HK-2 (cell line): ENCODE data around the gene RHOF.
A peak's percentile ranks its signal among the peaks of the same experiment; 100 is the strongest.
"Not testable (repeated sequence)": the region's sequence is repeated elsewhere in the genome, so short reads cannot be mapped to it uniquely, and the experiment has no call there.

Source experiments
- DNase-seq: peaks from one replicate; pipeline ENCODE4 v3.0.0-alpha.2; 2018; ENCODE audit not compliant: unreplicated experiment

RHOF gene

DNA sequence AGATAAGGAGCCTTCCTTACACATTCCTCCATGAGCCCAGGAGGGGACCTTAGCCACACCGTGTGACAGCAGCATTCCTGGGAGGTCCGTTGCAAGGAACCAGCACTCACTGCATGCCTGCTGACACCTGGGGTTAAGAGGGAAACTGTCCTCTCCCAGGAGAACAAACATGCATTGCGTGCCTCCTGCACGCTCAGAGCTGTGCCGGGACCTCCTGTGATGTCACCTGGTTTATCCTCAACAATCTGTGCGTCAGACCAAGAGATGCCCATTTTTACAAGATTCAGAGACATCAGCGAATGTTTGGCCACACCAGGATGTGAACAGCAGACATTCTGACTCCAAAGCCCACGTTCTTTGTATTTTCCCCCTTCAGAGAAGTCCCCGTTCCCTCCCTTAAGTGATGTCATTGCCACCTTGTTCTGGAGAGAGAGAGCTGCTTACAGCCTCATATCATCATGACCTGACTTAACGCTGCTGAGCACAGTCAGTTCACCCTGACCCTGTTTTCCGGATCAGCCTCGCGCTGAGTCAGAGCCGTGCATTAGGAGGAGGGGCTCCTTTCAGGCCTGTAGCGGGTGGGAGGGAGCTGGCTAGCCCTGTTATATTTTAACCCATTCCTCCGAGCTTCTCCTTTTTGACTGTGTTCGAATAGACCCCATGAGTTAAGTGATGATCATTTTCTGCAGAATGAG lies 44.8 kb downstream of the RHOF start:
- peak; percentile 87 for DNase-seq

DNA sequence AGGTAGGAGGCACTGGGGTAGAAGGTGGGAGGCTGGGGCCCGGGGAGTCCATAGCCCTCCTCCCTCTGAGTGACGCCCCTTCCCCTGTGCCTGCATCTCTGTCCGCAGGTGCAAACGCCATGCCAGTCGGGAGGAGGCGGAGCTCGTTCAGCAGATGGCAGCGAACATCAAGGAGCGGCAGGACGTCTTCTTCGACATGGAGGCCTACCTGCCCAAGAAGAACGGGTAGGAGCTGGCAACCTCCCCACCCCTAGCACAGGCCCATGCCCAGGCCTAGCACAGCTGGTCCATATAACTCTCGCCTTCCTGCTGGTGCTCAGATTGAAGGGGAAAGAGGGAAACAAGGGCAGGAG lies 45.3 kb downstream of the RHOF start:
- no peak for DNase-seq

DNA sequence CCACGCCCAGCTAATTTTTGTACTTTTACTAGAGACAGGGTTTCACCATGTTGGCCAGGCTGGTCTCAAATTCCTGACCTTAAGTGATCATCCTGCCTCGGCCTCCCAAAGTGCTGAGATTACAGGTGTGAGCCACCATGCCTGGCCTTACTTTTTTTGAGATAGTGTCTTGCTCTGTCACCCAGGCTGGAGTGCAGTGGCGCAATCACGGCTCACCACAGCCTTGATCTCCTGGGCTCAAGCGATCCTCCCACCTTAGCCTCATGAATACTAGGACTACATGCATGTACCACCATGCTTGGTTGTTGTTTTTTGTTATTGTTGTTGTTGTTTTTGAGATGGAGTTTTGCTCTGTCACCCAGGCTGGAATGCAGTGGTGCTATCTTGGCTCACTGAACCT lies 47.9 kb downstream of the RHOF start:
- DNase-seq: not testable (repeated sequence)

DNA sequence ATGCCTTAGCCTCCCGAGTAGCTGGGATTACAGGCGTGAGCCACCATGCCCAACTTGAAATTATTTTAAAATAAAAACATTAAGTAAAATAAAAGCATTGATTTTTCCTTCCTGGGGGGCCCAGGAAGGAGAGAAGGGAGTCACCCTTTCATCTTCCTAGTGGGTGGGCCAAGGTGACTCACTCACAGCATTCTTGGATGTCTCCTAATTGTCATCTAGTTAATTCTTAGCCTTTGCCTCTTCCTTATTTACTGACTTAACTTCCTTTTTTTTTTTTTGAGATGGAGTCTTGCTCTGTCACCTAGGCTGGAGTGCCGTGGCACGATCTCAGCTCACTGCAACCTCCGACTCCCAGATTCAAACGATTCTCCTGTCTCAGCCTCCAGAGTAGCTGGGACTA lies 51.7 kb downstream of the RHOF start:
- no peak for DNase-seq

DNA sequence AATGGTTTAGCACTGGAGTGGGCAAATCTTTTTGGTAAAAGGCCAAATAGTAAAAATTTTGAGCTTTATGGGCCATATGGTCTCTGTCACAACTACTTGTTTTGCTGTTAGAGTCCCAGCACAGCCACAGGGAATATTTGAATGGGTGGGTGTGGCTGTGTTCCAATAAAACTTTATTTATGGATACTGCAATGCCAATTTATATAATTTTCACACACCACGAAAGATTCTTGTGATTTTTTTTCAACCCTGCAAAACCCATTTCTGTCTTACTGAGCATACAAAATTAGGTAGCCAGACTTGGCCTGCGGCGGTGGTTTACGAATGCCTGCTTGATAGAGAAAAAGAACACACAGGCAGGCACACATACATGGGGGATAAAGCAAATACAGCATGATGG lies 52.6 kb downstream of the RHOF start:
- no peak for DNase-seq

DNA sequence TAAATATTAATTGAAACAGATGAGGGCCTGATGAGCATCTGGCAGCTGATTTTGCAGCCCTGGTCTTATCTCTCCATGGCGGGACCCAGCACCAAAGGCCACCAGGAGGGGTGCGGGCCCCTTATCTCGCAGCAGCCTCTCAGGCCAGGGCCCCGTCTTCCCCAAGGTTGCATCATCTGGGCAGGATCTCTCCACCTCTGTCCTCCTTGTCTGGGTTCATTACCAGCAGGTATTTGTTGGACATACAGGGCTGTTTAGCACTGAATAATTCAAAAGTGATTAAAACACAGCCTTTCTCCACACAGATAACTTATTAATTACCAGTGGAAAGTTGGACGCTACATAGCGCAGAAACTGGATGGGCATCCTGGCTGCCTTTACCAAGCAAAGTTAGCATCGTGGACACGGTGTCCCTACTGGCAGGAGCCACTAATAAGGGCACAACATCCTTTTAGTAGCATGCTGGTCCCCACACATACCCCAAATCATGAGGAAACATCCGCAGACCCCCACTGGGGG lies 55.1 kb downstream of the RHOF start:
- no peak for DNase-seq

DNA sequence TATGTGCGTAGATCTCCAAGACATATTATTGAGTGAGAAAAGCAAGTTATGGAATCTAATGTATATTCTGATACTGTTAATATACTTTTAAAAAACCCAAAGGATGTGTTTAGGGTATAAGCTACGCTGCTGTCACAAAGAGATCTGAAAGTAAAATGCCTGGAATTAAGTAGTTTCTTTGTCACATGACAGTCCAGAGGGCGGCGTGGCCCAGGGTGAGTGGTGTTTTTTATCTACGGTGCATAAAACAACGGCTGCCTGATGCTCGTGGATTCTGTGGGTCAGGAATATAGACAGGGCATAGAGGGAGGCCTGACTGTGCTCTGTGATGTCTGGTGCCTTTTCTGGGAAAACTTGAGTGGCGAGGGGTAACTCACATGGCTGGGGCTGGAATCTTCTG lies 59.6 kb downstream of the RHOF start:
- no peak for DNase-seq

DNA sequence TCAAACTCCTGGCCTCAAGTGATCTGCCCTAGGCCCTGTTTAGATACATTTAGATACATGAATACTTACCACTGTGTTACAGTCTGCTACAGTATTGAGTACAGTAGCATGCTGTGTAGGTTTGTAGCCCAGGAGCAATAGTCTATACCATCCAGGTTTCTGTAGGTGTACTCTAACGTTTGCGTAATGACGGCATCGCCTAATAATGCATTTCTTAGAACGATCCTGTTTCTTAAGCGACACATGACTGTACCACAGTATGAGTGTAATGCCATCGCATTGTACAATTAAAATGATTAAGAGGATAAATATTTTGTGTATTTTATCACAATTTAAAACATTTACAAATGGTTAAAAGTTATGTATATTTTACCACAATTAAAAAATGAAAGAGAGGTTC lies 62.0 kb downstream of the RHOF start:
- DNase-seq: no peak

DNA sequence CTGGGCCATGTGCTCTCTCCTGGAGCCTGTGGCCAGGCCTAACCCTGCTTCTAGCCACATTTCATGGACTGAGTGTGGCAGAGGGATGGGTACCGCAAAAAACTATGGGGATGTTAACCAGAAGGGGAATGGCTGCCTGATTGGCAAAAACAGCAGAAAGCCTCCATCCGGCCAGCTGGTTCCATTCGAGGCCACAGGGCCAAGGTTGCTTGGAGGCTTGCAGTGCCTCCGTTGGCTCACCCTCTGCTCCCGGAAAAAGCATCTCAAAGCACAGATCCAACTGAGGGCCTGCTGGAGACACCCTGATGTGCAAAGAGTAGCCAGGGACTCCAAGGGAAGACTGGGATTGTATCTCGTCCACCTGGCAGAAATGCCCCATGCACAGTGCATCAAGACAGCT lies 64.5 kb downstream of the RHOF start:
- DNase-seq: no peak
